NB4 (cell line): ENCODE measurements around the gene ADAM33.

ENCODE experiments used
- DNase-seq: peaks from one replicate; pipeline ENCODE4 v3.0.0; 2010; ENCODE audit warnings: low read depth
- H3K4me3 ChIP-seq: one replicate; pipeline ENCODE4 v1.5.1; 2011; ENCODE audit warnings: mild to moderate bottlenecking, low read depth, low read length, moderate library complexity
- CTCF ChIP-seq: IDR thresholded peaks from one replicate; pipeline ENCODE4 v1.5.1; 2012; ENCODE audit warnings: low read depth, low read length
- MAX ChIP-seq: IDR thresholded peaks from 2 replicates; pipeline ENCODE4 v1.6.1; 2011; ENCODE audit warnings: low read depth, low read length
- MYC ChIP-seq: IDR thresholded peaks from 2 replicates; pipeline ENCODE4 v1.6.1; 2011; ENCODE audit warnings: low read depth, low read length
- POLR2A ChIP-seq: IDR thresholded peaks from 2 replicates; pipeline ENCODE4 v1.6.1; 2011; ENCODE audit warnings: mild to moderate bottlenecking; ENCODE audit not compliant: insufficient read length; ENCODE audit errors: extremely low read depth

ADAM33 gene

GRCh38 chr20:3646067-3646440, 35.8 kb downstream of the ADAM33 start:
- no peak overlapping the region for H3K4me3 ChIP-seq
- TF ChIP-seq MAX (no peak), CTCF (no peak), POLR2A (no peak), MYC (no peak)
- no peak for DNase-seq

- no peak for DNase-seq
- TF ChIP-seq MAX (no peak), POLR2A (no peak), CTCF (no peak), MYC (no peak)
Measured at GRCh38 chr20:3645309-3646066, 36.3 kb downstream of the ADAM33 start.

GRCh38 chr20:3640259-3640658, 41.6 kb downstream of the ADAM33 start:
- no peak for DNase-seq
- H3K4me3 ChIP-seq, result no peak overlapping the region
- TF ChIP-seq POLR2A, result no peak
- TF ChIP-seq MAX, result no peak
- TF ChIP-seq CTCF, result no peak
- no peak for TF ChIP-seq MYC

More at GRCh38 chr20:3645309-3646066, 36.3 kb downstream of the ADAM33 start:
- H3K4me3 ChIP-seq, result no peak overlapping the region

- no peak overlapping the region for H3K4me3 ChIP-seq
- DNase-seq, result no peak
- TF ChIP-seq POLR2A (no peak), CTCF (no peak), MAX (no peak), MYC (no peak)
Measured at GRCh38 chr20:3635346-3635745, 46.5 kb downstream of the ADAM33 start.

GRCh38 chr20:3633913-3634478, 47.8 kb downstream of the ADAM33 start:
- H3K4me3 ChIP-seq, result no peak overlapping the region
- no peak for TF ChIP-seq MYC
- TF ChIP-seq CTCF, result no peak
- TF ChIP-seq POLR2A, result no peak
- TF ChIP-seq MAX, result no peak
- DNase-seq, result no peak
